Measurements from ENCODE around the gene MBP. TPM values are rescaled to one million over a fixed set of nuclear protein-coding genes. Genes with fewer than 3 reads are reported as not detected.

The MBP gene
- total and polyA plus RNA-seq, 2 of the 13 experiments (the other 11 are each of a cell fraction or from before 2014, with no cell fraction given): 5.0 to 8.5 TPM

- DNase-seq (ENCODE audit: low spot score) (no peak), ATAC-seq (no peak), FAIRE-seq (no peak)
- Histone ChIP-seq H3K27me3 (ENCODE audit: control insufficient read depth in 1 of 2, insufficient read depth in 2 of 2, low read length in 2 of 2) (no peaks in the 10 kb centered on the region), H3K4me3 (replicated peaks in 1 of 3; ENCODE audit: insufficient read depth in 1 of 3, low read depth in 2 of 3, low read length in 3 of 3) (no peak overlapping the region), H3K4me1 (ENCODE audit: insufficient read depth, low read length) (0 out of 2 replicates have a peak, but pooled peaks cover 5% of the 10 kb centered on the region), H3K9ac (ENCODE audit: insufficient read depth, low read depth, low read length) (no peak overlapping the region), H3K9me3 (ENCODE audit: low read length) (no peaks in the 10 kb centered on the region), H4K20me1 (ENCODE audit: insufficient read depth, low read length) (no peaks in the 10 kb centered on the region), H3K79me2 (ENCODE audit: insufficient read depth, low read length) (no peaks in the 10 kb centered on the region), H3K4me2 (ENCODE audit: low read depth, low read length) (no peak overlapping the region), H3K27ac (ENCODE audit: extremely low read length, insufficient read depth, low read length) (no peak overlapping the region), H3K36me3 (replicated peaks in 1 of 2; ENCODE audit: control insufficient read depth in 1 of 2, insufficient read depth in 2 of 2, low read length in 2 of 2) (no peaks in the 10 kb centered on the region), H2AFZ (ENCODE audit: low read length) (no peak overlapping the region)
- in situ Hi-C loops (cut with HindIII; ENCODE audit: extremely low pct_ligation_motif_present, low pct_unique_long_range_greater_than_20kb): no loop called here
- ChIA-PET CTCF (ENCODE audit: low intra/inter-chr PET ratio, low total read pairs) (no interaction called here), POLR2A (no interaction called here)
- no TSS peak for BruUV-seq (replicated peaks)
- WGBS (ENCODE audit: low lambda C conversion rate): 97% methylated on average over 27 of the region's 27 CpGs
- intact Hi-C loops (cut with micrococcal nuclease; ENCODE audit: unreplicated experiment): no loop called here
- no peak for TF ChIP-seq PAWR (CRISPR knock-in tag; IDR thresholded peaks at IDR 0.05; ENCODE audit: borderline replicate concordance)
- no peak for TF ChIP-seq ZBED4 (CRISPR knock-in tag; IDR thresholded peaks at IDR 0.05; ENCODE audit: borderline replicate concordance)
- TF ChIP-seq ZNF101 (CRISPR knock-in tag; IDR thresholded peaks at IDR 0.05; ENCODE audit: borderline replicate concordance, low read depth): no peak
- TF ChIP-seq ZNF296 (CRISPR knock-in tag; conservative IDR thresholded peaks at IDR 0.05): no peak
- no peak for TF ChIP-seq PPARG (CRISPR knock-in tag; conservative IDR thresholded peaks at IDR 0.05)
- TF ChIP-seq RORA (CRISPR knock-in tag; IDR thresholded peaks at IDR 0.05): no peak
- TF ChIP-seq ASH2L (IDR thresholded peaks at IDR 0.05; ENCODE audit: insufficient read length, low read depth, low read length): no peak
These were observed 88.9 kb downstream of the MBP start for GRCh38 chr18:77043541-77044280.

Measured in HepG2 (cell line).